Spleen (tissue), 11 donors: ENCODE results near the gene MITD1. TPM values are rescaled to one million over a fixed set of nuclear protein-coding genes. Genes with fewer than 3 reads are reported as not detected.
A peak's percentile ranks its signal among the peaks of the same experiment; 100 is the strongest.

Experiments
- DNase-seq: peaks from one replicate; pipeline ENCODE4 v3.0.0-alpha.2; 2020
- H3K27ac ChIP-seq, 8 donors: fragments of 200-600 bp; sonication (generic) in 7 of 8; 1 replicate in 4 of 8; 2 replicates in 4 of 8; pipeline versions ENCODE4 v1.5.0 to v1.8.0; 2016 to 2021; ENCODE audit warnings: inconsistent platforms in 4 of 8, mild to moderate bottlenecking in 4 of 8, moderate library complexity in 1 of 8
- H3K27me3 ChIP-seq, 7 donors: fragments of 200-600 bp; sonication (generic) in 6 of 7; replicated peaks in 1 of 7; 1 replicate in 4 of 7; 2 replicates in 3 of 7; pipeline versions ENCODE4 v1.5.0 to v1.8.0; 2016 to 2021; ENCODE audit warnings: inconsistent platforms in 3 of 7, mild to moderate bottlenecking in 1 of 7
- H3K36me3 ChIP-seq, 6 donors: fragments of 200-600 bp; sonication (generic) in 5 of 6; 1 replicate in 4 of 6; 2 replicates in 2 of 6; pipeline versions ENCODE4 v1.5.0 to v1.8.0; 2016 to 2021; ENCODE audit warnings: inconsistent platforms in 2 of 6
- H3K4me1 ChIP-seq, 6 donors: fragments of 200-600 bp; sonication (generic) in 5 of 6; 1 replicate in 3 of 6; 2 replicates in 3 of 6; pipeline versions ENCODE4 v1.5.0 to v1.8.0; 2016 to 2021; ENCODE audit warnings: inconsistent platforms in 3 of 6
- H3K4me3 ChIP-seq, 8 donors: fragments of 200-600 bp; sonication (generic) in 7 of 8; 1 replicate in 4 of 8; 2 replicates in 4 of 8; pipeline versions ENCODE4 v1.5.0 to v1.8.0; 2016 to 2021; ENCODE audit warnings: inconsistent platforms in 4 of 8, mild to moderate bottlenecking in 4 of 8, moderate library complexity in 2 of 8
- H3K9me3 ChIP-seq, 8 donors: fragments of 200-600 bp; sonication (generic) in 7 of 8; 1 replicate in 4 of 8; 2 replicates in 4 of 8; pipeline versions ENCODE4 v1.5.0 to v1.8.0; 2016 to 2021; ENCODE audit warnings: inconsistent platforms in 4 of 8
- POLR2A ChIP-seq, 3 donors: fragments of 450-650 bp; IDR thresholded peaks; one replicate each; pipeline ENCODE4 v1.5.1; 2017; ENCODE audit warnings: antibody characterized with exemption in 3 of 3, mild to moderate bottlenecking in 1 of 3
- POLR2AphosphoS5 ChIP-seq, 3 donors: sonication (generic); formaldehyde crosslinking; IDR thresholded peaks; one replicate each; pipeline ENCODE4 v1.5.1; 2017; ENCODE audit warnings: antibody characterized with exemption in 3 of 3
- WGBS, 5 donors: extraction: QIAGEN DNeasy Blood & Tissue Kit in 3 of 5; methylation state at CpG; one replicate each; pipeline versions ENCODE4 v1.1.5 to v1.1.7; 2013 to 2018; 5-methylcytosine and 5-hydroxymethylcytosine counted together
- intact Hi-C: fragments of 100-400 bp; cut with DNase I; formaldehyde crosslinking; loops from one replicate; pipeline ENCODE4 v1.15.0; 2023; ENCODE audit warnings: low total_unique reads
- polyA plus RNA-seq, 3 donors: library from polyadenylated mRNA; stranded (reverse); fragments of 200-250 nt; gene quantifications; one replicate each; pipeline ENCODE4 v1.2.1, GENCODE V29; 2013
- total RNA-seq, 7 donors: library from RNA; depleted of rRNA in 3 of 7; stranded (reverse); fragments of >200 nt in 3 of 7; fragmentation: NEBNext Ultra II Directional in 4 of 7; extraction: Animal tissue kit (Norgen Biotek cat#: 25700) in 4 of 7; gene quantifications; one replicate each; pipeline versions ENCODE4 v1.1.0 to v1.2.1, GENCODE V29; 2016 to 2021
- TF ChIP-seq, protein P1 (sequence below), 11 experiments: fragments of 200-600 bp in 7 of 11; fragments of 450-650 bp in 4 of 11; sonication (generic) in 4 of 11; IDR thresholded peaks in 8 of 11; conservative IDR thresholded peaks in 3 of 11; 1 replicate in 7 of 11; 2 replicates in 4 of 11; pipeline versions ENCODE4 v1.4.0 to v1.8.0; 2016 to 2021; ENCODE audit warnings: antibody characterized with exemption in 11 of 11, inconsistent platforms in 4 of 11, mild to moderate bottlenecking in 1 of 11
- donor health status: healthy with polysubstance abuse.
- donor health status: DM: no; HTN: no; CAD: no; lungs with moderate emphysema.
- donor health status: DM: no; HTN: no; CAD: no.
- donor health status: Bipolar disorder and iron deficiency.
- donor health status: healthy.
- donor health status: DM: no; HTN: no; CAD: no.
- donor health status: DM: yes; HTN: yes; CAD: no.

The MITD1 gene
- total and polyA plus RNA-seq, 10 donors, result 30.4 to 72.4 (median 40.0) TPM

DNA sequence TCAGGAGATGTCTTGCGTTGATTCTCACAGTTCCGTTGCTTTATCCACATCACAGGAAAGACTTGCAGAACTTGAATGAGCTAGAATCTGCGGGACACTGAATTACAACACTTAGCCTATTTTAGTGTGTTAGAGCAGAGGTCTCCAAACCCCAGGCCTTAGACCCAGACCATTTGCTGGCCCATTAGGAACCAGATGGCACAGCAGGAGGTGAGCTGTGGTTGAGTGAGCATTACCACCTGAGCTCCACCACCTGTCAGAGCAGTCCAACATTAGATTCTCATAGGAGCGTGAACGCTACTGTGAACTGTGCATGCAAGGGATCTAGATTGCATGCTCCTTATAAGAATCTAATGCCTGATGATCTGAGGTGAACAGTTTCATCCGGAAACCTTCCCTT is 4.0 kb upstream of the MITD1 start:
- TF ChIP-seq, protein P1, sequence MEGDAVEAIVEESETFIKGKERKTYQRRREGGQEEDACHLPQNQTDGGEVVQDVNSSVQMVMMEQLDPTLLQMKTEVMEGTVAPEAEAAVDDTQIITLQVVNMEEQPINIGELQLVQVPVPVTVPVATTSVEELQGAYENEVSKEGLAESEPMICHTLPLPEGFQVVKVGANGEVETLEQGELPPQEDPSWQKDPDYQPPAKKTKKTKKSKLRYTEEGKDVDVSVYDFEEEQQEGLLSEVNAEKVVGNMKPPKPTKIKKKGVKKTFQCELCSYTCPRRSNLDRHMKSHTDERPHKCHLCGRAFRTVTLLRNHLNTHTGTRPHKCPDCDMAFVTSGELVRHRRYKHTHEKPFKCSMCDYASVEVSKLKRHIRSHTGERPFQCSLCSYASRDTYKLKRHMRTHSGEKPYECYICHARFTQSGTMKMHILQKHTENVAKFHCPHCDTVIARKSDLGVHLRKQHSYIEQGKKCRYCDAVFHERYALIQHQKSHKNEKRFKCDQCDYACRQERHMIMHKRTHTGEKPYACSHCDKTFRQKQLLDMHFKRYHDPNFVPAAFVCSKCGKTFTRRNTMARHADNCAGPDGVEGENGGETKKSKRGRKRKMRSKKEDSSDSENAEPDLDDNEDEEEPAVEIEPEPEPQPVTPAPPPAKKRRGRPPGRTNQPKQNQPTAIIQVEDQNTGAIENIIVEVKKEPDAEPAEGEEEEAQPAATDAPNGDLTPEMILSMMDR (IDR thresholded peaks at IDR 0.05 in 8 of 11, conservative IDR thresholded peaks at IDR 0.05 in 3 of 11), result no peak
- Histone ChIP-seq H3K4me3 (no peak overlapping the region), H3K27ac (no peak overlapping the region), H3K27me3 (no peaks in the 10 kb centered on the region), H3K4me1 (peaks cover 15 to 55% (median 39%) of the 10 kb centered on the region in 6 donors), H3K36me3 (peaks cover 0 to 39% (median 13%) of the 10 kb centered on the region in 6 donors), H3K9me3 (no peaks in the 10 kb centered on the region)
- WGBS, 5 donors, result 62 to 88% (median 80%) methylated on average over 6 of the region's 6 CpGs
- intact Hi-C loops, result loop anchor here (10.0 kb wide), 1 partner anchor 150 kb away; the partner anchor contains the start of genes EIF5B and TXNDC9
- no peak for DNase-seq

DNA sequence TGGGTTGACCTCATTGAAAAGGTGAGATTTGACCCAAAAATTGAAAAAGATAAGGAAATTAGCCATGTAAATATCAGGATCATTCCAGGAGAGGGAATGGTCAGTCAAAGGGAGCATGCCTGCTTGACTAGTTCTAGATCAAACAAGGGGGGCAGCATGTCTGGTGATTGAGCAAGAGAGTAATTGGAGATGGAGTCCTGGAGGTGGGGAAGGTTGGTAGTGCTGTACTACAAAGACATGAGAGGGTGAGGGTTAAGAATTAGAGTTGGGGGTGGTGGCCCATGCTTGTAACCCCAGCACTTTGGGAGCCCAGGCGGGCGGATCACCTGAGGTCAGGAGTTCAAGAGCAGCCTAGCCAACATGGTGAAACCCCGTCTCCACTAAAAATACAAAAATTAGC is 2.2 kb upstream of the MITD1 start:
- intact Hi-C loops, result loop anchor here (10.0 kb wide), 1 partner anchor 152 kb away; the partner anchor contains the start of genes EIF5B and TXNDC9
- TF ChIP-seq POLR2AphosphoS5 (IDR thresholded peaks at IDR 0.05), result no peak
- TF ChIP-seq, protein P1 (IDR thresholded peaks at IDR 0.05 in 8 of 11, conservative IDR thresholded peaks at IDR 0.05 in 3 of 11), result no peak
- no peak for TF ChIP-seq POLR2A (IDR thresholded peaks at IDR 0.05)
- H3K4me3 ChIP-seq, result no peak overlapping the region
- no peak for DNase-seq
- no peaks in the 10 kb centered on the region for H3K9me3 ChIP-seq
- peaks cover 33 to 73% (median 57%) of the 10 kb centered on the region in 6 donors for H3K4me1 ChIP-seq
- peaks cover 0 to 23% (median 6%) of the 10 kb centered on the region in 6 donors for H3K36me3 ChIP-seq
- H3K27me3 ChIP-seq, result no peaks in the 10 kb centered on the region
- WGBS, 5 donors, result 94 to 98% (median 98%) methylated on average over 3 of the region's 3 CpGs
- no peak overlapping the region for H3K27ac ChIP-seq

DNA sequence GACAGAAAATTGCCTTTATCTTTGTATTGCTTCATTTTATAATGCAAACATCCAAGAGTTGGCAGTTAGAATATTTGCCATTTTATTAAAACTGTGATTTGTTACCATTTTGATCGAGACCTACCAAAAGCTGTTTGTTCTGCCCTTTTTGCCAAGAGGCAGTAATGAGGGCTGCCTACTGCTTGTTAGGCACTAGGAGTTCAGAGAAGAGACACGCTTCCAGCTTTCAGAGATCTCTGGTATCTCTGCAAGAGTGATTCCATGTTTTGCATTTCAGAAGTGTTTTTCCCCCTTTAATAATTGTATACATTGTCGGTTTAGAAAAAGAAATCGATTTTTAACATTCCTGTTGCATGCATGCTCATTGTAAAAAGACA is 754 bp upstream of the MITD1 start:
- no peak for DNase-seq
- TF ChIP-seq POLR2A (IDR thresholded peaks at IDR 0.05), result no peak
- TF ChIP-seq, protein P1 (IDR thresholded peaks at IDR 0.05 in 8 of 11, conservative IDR thresholded peaks at IDR 0.05 in 3 of 11), result no peak
- Histone ChIP-seq H3K27me3 (no peaks in the 10 kb centered on the region), H3K9me3 (no peaks in the 10 kb centered on the region), H3K27ac (peak overlapping the region in 5 of 8 donors; percentile 83 to 90 (median 88)), H3K4me1 (peaks cover 33 to 87% (median 65%) of the 10 kb centered on the region in 6 donors), H3K36me3 (peaks cover 0 to 18% (median under 1%) of the 10 kb centered on the region in 6 donors), H3K4me3 (peak overlapping the region; percentile 66 to 90 (median 84))
- intact Hi-C loops, result loop anchor here (10.0 kb wide), 1 partner anchor 153 kb away; the partner anchor contains the start of genes EIF5B and TXNDC9
- 2 to 12% (median 3%) methylated on average over 4 of the region's 4 CpGs for WGBS, 5 donors

DNA sequence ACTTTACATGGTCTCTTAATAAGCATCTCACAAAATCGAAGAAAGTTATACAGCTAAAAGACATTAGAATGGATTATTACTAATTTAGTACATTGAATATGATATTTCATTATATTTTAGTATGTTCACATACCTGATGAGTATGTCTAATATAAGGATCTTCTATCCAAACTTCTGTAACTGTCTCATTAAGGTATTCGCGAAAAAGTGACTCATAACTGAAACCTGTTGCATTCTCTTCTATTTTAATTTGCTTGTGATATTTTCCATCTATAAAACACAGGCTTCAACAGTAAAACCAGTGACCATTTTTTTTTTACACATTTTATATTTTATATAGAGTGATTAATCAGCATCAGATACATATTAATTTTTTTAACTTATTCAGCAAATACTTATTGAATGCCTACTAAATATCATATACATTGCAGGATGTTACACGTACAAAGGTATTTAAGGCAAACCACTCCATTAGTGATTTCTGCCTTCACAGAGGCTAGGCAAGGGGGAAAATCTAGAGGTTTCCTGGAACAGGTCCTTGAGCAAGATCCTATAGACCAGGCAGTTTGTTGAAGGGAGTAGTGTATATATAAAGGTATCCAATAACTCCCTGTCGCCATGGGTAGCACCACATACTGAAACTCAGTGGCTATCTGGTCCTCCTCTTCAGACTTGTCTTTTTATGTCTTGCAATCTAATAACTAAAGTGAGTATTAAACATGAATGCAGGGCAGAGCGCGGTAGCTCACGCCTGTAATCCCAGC is 9.3 kb downstream of the MITD1 start:
- no peak overlapping the region for H3K4me3 ChIP-seq
- H3K27me3 ChIP-seq, result no peaks in the 10 kb centered on the region
- TF ChIP-seq POLR2AphosphoS5 (IDR thresholded peaks at IDR 0.05) (no peak), POLR2A (IDR thresholded peaks at IDR 0.05) (no peak)
- TF ChIP-seq, protein P1 (IDR thresholded peaks at IDR 0.05 in 8 of 11, conservative IDR thresholded peaks at IDR 0.05 in 3 of 11), result no peak
- DNase-seq, result no peak
- H3K36me3 ChIP-seq, result peaks cover 0 to 77% (median 66%) of the 10 kb centered on the region in 6 donors
- intact Hi-C loops, result no loop called here
- peaks cover 0 to 26% (median 0%) of the 10 kb centered on the region in 6 donors for H3K4me1 ChIP-seq
- H3K27ac ChIP-seq, result no peak overlapping the region
- WGBS, 5 donors, result 94 to 98% (median 96%) methylated on average over 8 of the region's 8 CpGs
- no peaks in the 10 kb centered on the region for H3K9me3 ChIP-seq
